GM19328 (cell line): ENCODE results near the gene LRPPRC.

Experiments used
- ATAC-seq: cut with Tn5 transposase; IDR thresholded peaks from one replicate; pipeline ENCODE4 v1.9.1; 2021; ENCODE audit warnings: mild to moderate bottlenecking, moderate library complexity; ENCODE audit not compliant: unreplicated experiment

The LRPPRC gene

DNA sequence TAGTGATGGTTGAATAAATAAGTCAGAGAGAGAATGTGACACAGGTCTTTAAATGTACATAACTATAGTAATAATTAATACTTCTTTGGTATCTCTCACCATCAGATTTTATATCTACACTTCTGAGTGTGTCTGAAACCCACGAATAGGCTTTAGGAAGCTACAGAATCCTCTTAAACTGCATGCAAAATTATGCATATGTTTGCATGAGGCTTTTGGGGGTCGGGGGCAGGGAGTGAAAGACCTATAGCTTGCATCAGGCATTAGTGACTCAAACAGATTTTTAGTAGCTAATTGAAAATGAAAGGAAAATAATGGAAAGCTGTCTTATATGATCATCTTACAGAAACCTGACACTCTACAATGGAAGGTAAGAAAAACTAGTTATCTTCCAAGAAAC is 14.9 kb downstream of the LRPPRC start:
- ATAC-seq, result no peak

- no peak for ATAC-seq
Observed at GRCh38 chr2:43977677-43978375, 18.0 kb downstream of the LRPPRC start.

DNA sequence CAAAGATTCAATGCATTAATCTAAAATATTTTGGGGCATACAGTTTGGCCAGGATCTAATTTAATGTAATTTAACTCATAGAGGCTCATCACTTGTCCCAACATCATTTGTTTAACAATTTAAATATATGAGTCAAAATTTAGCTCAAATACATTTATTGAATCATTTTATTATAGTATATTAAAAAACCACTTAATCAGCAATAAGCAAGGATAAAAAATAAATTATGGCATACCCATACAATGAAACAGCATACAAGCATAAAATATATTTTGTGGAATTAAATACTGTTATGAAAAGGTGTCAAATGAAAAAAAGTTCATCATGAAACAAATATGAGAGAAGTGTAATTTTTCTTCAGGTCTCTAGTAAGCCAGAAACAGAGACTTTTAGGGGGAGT is 34.9 kb downstream of the LRPPRC start:
- no peak for ATAC-seq

DNA sequence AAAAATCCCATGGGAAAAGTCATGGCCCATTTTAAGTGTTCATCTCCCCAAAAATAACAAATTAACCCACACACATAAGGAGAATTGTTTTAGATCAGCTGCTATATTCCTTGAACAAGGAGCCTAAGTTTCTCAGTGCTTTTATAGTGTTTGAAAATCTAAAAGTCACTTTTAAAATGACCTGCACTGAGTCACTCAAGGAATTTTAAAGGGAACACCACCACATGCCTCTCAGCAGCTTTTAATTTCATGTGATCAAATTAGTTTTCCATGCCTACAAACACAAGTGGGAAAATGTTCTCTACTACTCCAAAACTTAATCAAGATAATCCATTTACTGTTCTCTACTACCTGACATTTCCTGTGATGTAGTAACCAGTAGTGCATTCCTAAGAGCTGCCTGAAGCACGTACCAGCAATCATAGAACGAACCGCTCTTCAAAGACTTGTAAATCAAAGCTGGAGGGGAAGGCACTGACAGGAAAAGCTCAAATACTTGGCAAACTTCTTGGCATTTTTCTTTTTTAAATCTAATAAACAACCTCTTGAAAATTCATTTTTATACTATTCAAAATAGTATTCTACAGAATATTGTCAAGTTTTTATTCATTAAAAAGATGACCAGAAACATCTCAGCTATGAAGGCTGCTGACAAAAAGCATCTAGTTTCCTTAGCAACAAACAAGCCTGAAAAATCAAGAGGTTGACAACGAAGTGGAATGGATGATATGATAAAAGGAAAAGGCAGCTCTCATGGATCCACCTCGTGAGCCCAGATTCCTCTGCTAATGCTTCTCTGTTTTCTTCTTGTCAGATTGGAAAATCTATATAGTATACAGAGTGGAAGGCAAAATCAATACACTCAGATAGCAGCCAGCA is 37.2 kb downstream of the LRPPRC start:
- no peak for ATAC-seq

DNA sequence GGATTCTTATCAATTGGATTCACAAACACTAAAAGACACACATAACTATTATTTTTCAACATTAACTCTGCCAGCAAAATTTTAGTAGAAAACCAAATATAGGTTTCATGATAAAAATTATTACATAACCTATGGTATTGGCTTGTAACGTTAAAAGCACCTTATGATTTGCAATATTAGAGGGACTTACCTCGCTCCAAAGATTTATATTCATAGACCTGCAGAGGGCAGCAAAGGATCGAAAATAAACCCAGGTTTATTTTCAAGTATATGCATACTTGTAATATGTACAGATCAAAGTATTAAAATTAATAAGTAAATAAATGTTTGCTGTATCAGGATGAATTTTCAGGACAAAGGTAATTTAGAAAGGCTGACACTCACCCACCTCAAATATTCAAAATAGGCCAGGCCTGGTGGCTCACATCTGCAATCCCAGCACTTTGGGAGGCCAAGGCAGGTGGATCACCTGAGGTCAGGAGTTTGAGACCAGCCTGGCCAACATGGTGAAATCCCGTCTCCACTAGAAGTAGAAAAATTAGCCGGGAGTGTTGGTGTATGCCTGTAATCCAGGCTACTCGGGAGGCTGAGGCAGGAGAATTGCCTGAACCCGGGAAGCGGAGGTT is 45.3 kb downstream of the LRPPRC start:
- ATAC-seq, result no peak

GRCh38 chr2:43948370-43948769 is 47.4 kb downstream of the LRPPRC start:
- no peak for ATAC-seq

GRCh38 chr2:43946685-43947084 is 49.1 kb downstream of the LRPPRC start:
- no peak for ATAC-seq

DNA sequence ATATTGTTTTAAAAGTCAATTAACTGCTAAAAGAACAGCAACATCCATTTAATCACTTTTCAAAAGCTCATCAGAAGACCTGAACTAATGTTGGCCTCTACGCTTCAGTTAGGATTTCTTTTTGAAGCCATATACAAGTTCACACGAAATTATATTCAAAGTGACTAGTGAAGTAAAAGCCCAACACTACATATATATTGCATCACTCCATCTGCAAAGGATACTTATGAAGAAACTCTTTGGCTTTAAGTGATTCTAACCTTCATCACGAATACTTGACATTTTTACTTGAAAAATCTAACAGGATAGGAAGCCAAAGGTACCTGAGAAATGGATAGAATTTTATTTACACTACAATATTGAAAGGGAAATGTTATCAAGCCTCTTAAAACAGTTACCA is 50.4 kb downstream of the LRPPRC start:
- ATAC-seq, result no peak

GRCh38 chr2:43944915-43945314 is 50.9 kb downstream of the LRPPRC start:
- no peak for ATAC-seq

DNA sequence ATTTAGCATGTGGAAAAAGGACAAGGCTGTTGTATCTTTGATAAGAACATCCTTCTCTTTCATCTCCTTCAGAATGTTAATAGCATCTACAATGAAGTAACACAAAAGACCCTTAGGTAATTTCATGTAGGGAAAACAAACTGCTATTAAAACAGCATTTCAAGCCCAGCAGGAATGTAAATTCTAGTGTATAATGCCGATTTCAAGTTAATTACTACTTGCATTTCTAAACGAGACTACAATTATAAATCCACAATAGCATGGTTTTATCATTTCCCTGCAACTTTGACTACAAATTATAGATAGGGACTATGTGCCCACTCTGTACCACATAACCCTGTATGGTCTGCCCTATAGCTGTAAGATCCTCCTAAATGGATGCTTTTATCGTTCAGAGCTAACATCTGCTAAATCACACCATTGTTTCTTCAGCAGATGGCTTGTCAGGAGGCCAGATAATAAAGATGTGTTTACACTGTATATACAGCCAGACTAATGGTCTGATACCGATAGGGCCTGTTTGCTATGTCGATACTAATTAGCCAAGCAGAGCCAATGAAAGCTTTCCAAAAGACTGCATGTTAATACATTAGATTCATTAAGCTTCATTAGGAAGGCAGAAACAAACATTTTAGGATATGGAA is 51.9 kb downstream of the LRPPRC start:
- no peak for ATAC-seq

- no peak for ATAC-seq
Observed at GRCh38 chr2:43943323-43943722, 52.5 kb downstream of the LRPPRC start.

DNA sequence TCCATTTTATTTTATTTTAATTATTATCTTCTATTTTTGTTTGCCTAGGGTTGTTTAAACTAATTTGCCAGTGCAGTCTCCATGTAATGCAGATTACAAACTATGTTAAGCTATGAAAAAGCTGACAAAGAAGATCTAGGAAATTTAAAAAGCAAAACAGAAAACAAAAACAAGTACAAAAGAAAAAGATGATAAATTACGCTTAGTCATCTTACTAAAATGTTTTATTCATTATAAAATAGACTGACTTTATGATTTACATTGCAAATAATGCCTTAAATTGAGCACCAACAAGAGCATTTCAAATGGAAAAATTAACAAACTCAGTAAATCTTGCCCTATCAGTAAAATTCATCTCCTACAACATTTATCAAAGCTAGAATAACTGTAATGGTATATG is 52.9 kb downstream of the LRPPRC start:
- ATAC-seq, result no peak

- no peak for ATAC-seq
Observed at GRCh38 chr2:43941966-43942365, 53.8 kb downstream of the LRPPRC start.

GRCh38 chr2:43941359-43941758 is 54.4 kb downstream of the LRPPRC start:
- ATAC-seq, result no peak

DNA sequence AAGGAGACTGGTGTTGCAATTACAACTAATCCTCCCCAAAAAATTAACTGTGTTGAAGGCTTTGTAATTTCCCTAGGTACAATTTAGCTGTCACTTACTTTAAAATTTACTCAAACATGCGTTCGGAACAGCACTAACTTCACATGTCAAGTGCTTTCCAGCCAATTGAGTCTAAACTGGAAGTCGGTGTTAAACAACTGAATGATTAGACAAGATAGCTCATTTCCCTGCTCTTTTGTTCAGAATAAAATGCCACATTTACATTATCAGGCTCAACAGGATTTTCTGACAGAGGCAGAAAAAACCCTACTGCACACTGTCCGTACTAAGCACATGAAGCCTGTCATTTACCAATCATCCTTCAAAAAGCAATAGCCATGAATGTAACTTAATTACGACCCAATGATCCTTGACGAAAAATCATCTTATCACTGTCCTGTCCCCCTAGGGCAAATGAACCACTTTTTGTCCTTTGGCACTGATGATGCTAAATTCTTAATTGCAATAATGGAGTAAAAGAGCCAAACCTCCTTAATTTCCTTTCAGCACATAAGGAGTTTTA is 56.0 kb downstream of the LRPPRC start:
- ATAC-seq, result no peak

DNA sequence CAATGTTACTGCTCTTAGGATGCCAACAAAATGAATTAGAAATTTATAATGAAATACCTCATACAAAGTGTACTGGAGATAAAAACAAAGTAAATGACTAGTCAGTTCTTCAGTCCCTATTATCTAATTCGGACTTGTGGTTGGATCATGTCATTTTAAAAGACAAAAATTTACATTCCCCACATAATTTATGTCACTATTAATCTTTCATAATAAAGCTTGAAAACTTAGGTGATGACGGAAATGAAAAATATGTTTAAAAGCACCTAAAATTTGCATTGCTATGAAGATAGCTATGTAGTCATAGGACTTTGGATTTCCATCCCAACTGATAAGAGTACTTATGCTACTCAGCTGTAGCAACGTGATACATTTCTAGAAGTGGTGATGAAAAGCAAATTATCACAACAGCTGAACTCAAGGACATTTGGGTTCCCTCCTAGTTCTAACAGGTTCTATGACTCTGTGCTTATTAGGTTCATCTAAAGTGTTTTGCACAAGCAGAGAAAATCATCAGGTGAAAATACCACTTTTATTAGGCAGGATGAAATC is 58.4 kb downstream of the LRPPRC start:
- no peak for ATAC-seq

GRCh38 chr2:43934567-43934966 is 61.2 kb downstream of the LRPPRC start:
- ATAC-seq, result no peak

DNA sequence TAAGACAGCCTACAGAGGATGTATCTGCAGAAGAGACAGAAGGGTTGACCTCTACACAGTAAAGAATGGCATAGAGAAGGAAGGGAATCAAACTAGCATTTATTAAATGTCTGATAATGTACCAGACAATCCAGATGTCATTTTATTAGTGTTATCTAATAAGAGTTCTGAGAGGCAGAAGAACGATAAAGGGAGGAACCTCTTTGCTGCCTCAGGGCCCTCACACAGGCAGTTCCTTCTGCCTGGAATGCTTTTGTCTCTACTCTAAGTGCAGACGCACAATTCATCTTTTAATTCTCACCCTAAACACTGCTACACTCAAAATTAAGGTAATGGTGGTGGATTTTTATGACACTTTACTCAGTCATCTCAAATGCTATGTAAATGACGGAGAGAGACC is 64.5 kb downstream of the LRPPRC start:
- ATAC-seq, result no peak

- no peak for ATAC-seq
Observed at GRCh38 chr2:43927442-43927841, 68.3 kb downstream of the LRPPRC start.

GRCh38 chr2:43925431-43925830 is 70.4 kb downstream of the LRPPRC start:
- no peak for ATAC-seq

DNA sequence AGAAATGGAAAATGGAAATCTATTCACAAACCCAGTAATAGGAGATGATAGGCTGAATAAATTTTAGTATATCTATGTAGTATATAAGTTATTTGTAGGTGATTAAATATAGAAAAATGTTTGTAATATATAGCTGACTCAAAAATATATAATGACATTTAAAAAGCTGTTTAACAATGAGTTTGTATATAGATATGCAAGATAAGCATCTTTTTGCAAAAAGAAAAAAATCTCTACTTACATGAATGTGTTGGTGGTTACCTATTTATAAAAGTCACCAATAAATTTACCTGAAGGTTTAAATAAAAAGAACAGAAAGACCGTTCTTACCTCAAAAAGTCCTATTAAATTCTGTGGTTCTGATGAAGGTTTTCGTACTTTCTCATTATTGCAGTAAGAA is 71.3 kb downstream of the LRPPRC start:
- ATAC-seq, result no peak
